ENCODE data around the gene EP400. TPM values are rescaled to one million over a fixed set of nuclear protein-coding genes. Genes with fewer than 3 reads are reported as not detected.

EP400 gene
- total and polyA plus RNA-seq, 12 donors, result 11.5 to 43.2 (median 28.8) TPM

GRCh38 chr12:132114667-132115066 lies 164.9 kb downstream of the EP400 start:
- Histone ChIP-seq H3K9me3 (replicated peaks in 1 of 3) (no peaks in the 10 kb centered on the region), H3K36me3 (replicated peaks in 1 of 2) (peaks cover 0 to 58% of the 10 kb centered on the region in 2 donors), H3K27me3 (no peaks in the 10 kb centered on the region), H3K4me1 (replicated peaks in 1 of 2) (no peaks in the 10 kb centered on the region), H3K4me3 (no peak overlapping the region), H3K27ac (no peak overlapping the region)
- no peak for DNase-seq
- 96 to 98% (median 97%) methylated on average over 6 of the region's 6 CpGs for WGBS, 4 donors
- intact Hi-C loops (cut with DNase I), result no loop called here
- TF ChIP-seq POLR2A (IDR thresholded peaks at IDR 0.05) (no peak), CTCF (IDR thresholded peaks at IDR 0.05) (no peak)

- H3K36me3 ChIP-seq (replicated peaks in 1 of 2), result peaks cover 0 to 58% of the 10 kb centered on the region in 2 donors
- H3K9me3 ChIP-seq (replicated peaks in 1 of 3), result no peaks in the 10 kb centered on the region
- no peaks in the 10 kb centered on the region for H3K4me1 ChIP-seq (replicated peaks in 1 of 2)
- TF ChIP-seq POLR2A (IDR thresholded peaks at IDR 0.05) (no peak), CTCF (IDR thresholded peaks at IDR 0.05) (no peak)
- no peak for DNase-seq
- no peak overlapping the region for H3K27ac ChIP-seq
- no peaks in the 10 kb centered on the region for H3K27me3 ChIP-seq
- no peak overlapping the region for H3K4me3 ChIP-seq
- 84 to 97% (median 95%) methylated on average over 9 of the region's 9 CpGs for WGBS, 4 donors
- intact Hi-C loops (cut with DNase I), result no loop called here
These were observed 165.8 kb downstream of the EP400 start for GRCh38 chr12:132115500-132115899.

- DNase-seq, result peak in 1 of 7 donors; percentile 40
- intact Hi-C loops (cut with DNase I), result no loop called here
- no peaks in the 10 kb centered on the region for H3K4me1 ChIP-seq (replicated peaks in 1 of 2)
- TF ChIP-seq POLR2A (IDR thresholded peaks at IDR 0.05), result no peak
- no peak for TF ChIP-seq CTCF (IDR thresholded peaks at IDR 0.05)
- no peaks in the 10 kb centered on the region for H3K27me3 ChIP-seq
- peaks cover 0 to 66% of the 10 kb centered on the region in 2 donors for H3K36me3 ChIP-seq (replicated peaks in 1 of 2)
- no peaks in the 10 kb centered on the region for H3K9me3 ChIP-seq (replicated peaks in 1 of 3)
- H3K27ac ChIP-seq, result no peak overlapping the region
- no peak overlapping the region for H3K4me3 ChIP-seq
- 97 to 99% (median 98%) methylated on average over 28 to 58 of the region's 58 CpGs for WGBS, 4 donors
These were observed 167.2 kb downstream of the EP400 start for GRCh38 chr12:132116709-132117557.

- intact Hi-C loops (cut with DNase I), result no loop called here
- no peak overlapping the region for H3K27ac ChIP-seq
- TF ChIP-seq CTCF (IDR thresholded peaks at IDR 0.05), result no peak
- no peak for TF ChIP-seq POLR2A (IDR thresholded peaks at IDR 0.05)
- H3K27me3 ChIP-seq, result no peaks in the 10 kb centered on the region
- H3K36me3 ChIP-seq (replicated peaks in 1 of 2), result peaks cover 0 to 71% of the 10 kb centered on the region in 2 donors
- H3K9me3 ChIP-seq (replicated peaks in 1 of 3), result no peaks in the 10 kb centered on the region
- H3K4me1 ChIP-seq (replicated peaks in 1 of 2), result no peaks in the 10 kb centered on the region
- WGBS, 4 donors, result 91 to 97% (median 93%) methylated on average over 3 to 10 of the region's 10 CpGs
- DNase-seq, result peak in 1 of 7 donors; percentile 37
- H3K4me3 ChIP-seq, result no peak overlapping the region
These were observed 167.8 kb downstream of the EP400 start for GRCh38 chr12:132117558-132117875.

Data from adrenal gland (tissue), 12 donors.